Dermis microvascular lymphatic vessel endothelial cell (primary cell): Measurements from ENCODE around the gene RMC1. TPM values are rescaled to one million over a fixed set of nuclear protein-coding genes. Genes with fewer than 3 reads are reported as not detected.

Experiments used
- total RNA-seq: library from RNA; depleted of rRNA; stranded (reverse); fragments of >200 nt; gene quantifications from 2 replicates; pipeline ENCODE4 v1.2.1, GENCODE V29; 2014

Gene RMC1
- total RNA-seq, 1 donor from 2014 or later, result 20.3 TPM

Other genes with a start within 250 kb of the RMC1 start
- 59.7 and 60.2 TPM in 2 replicates for gene RIOK3, start 50.2 kb upstream of the RMC1 start, total RNA-seq
- gene NPC1, start 83.0 kb downstream of the RMC1 start, total RNA-seq, result 29.5 and 43.1 TPM in 2 replicates
- gene ANKRD29, start 159.4 kb downstream of the RMC1 start, total RNA-seq, result 1.3 and 2.0 TPM in 2 replicates
- 6.5 and 7.0 TPM in 2 replicates for gene LAMA3, start 185.9 kb downstream of the RMC1 start, total RNA-seq